ENCODE results near the gene CACUL1.
"Not testable (repeated sequence)": the region's sequence is repeated elsewhere in the genome, so short reads cannot be mapped to it uniquely, and the experiment has no call there.

DNA sequence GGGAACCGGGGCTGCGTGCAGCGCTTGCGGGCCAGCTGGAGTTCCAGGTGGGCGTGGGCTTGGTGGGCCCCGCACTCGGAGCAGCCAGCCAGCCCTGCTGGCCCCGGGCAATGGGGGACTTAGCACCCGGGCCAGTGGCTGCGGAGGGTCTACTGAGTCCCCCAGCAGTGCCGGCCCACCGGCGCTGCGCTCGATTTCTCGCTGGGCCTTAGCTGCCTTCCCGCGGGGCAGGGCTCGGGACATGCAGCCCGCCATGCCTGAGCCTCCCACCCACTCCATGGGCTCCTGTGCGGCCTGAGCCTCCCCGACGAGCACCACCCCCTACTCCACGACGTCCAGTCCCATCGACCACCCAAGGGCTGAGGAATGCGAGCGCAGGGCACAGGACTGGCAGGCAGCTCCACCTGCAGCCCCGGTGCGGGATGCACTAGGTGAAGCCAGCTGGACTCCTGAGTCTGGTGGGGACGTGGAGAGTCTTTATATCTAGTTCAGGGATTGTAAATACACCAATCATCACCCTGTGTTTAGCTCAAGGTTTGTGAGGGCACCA, 28.2 kb upstream of the CACUL1 start:
- TF ChIP-seq TAF1 (IDR thresholded peaks at IDR 0.05; ENCODE audit: low read depth, low read length); POLR2A (IDR thresholded peaks at IDR 0.05; ENCODE audit: low read depth, low read length); POLR2AphosphoS5 (IDR thresholded peaks at IDR 0.05; ENCODE audit: low read depth, low read length); POU2F2 (IDR thresholded peaks at IDR 0.05; ENCODE audit: low read depth, low read length); PAX5 (IDR thresholded peaks at IDR 0.05; ENCODE audit: insufficient read depth, low read length, severe bottlenecking): not testable (repeated sequence)

Data from GM12891 (cell line).